GM12872 (cell line): ENCODE measurements around the gene EIF6.

ENCODE experiments used
- CTCF ChIP-seq: IDR thresholded peaks from 3 replicates; pipeline ENCODE4 v1.5.1; 2011; ENCODE audit warnings: low read depth, mild to moderate bottlenecking, low read length, moderate library complexity; ENCODE audit not compliant: insufficient read depth

Gene EIF6

DNA sequence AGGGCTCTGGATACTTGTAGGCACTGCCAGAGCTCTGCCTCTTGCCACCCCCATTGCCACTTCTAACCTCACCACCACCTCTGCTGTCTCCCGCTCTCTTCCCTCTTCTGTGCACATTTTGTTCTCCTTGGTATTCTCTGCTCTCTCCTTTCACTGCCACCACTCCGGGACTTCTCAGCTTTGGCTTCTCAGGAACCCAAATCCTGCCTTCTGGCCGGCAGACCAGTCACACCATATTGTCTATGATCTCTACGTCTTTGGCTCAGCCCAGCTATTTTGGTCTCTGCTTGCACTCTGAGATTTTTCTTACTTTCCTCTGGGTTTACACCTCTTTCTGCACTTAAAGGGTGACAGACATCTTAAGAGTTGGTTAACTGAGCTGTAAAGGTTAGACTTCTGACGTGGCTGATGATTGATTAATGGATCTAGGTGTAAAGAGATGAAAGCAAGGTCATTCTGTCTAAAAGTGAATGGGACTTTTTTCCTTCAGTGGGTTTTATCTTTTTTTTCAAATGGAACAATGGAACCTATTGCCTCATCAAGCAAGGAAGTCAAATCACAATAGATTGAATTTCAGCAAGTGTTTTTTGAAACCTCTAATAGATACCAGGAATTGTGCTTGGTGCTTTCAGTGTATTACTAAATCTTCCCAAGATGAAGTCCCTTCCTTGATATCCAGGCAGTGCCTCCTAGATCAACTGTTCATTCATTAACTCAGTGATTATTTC lies 44.3 kb downstream of the EIF6 start:
- no peak for TF ChIP-seq CTCF

DNA sequence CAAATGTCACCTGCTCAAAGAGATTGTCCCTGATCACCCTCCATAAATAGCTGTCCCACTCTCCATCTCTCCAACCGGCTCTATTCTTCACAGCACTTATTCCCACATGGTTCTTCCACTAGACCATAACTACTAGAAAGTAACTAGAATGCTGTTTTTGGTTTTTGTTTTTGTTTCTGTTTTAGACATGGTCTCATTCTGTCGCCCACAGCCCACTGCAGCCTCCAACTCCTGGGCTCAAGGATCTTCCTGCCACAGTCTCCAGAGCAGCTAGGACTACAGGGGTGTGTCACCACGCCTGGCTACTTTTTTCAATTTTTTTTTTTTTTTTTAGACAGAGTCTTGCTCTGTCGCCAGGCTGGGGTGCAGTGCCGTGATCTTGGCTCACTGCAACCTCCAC lies 45.8 kb downstream of the EIF6 start:
- no peak for TF ChIP-seq CTCF

DNA sequence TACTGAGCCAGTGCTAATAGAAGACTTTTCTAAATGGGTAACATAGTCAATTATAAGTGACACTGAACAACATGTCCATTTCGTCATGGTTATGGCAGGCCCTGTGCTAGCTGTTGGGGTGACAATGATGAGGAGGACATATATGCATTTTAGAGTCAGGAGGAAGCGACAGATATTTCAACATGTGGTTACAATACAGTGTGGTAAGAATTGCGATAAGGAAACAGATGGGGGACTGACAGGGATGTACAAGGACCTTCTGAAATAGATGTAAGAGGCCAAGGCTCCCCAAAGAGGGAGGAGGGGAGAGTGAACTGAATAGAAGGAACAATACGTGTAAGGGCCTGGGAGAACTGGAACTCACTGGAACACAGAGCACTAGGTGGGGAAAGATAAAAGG lies 46.4 kb downstream of the EIF6 start:
- no peak for TF ChIP-seq CTCF

- no peak for TF ChIP-seq CTCF
Observed at GRCh38 chr20:35237486-35237885, 47.1 kb downstream of the EIF6 start.

DNA sequence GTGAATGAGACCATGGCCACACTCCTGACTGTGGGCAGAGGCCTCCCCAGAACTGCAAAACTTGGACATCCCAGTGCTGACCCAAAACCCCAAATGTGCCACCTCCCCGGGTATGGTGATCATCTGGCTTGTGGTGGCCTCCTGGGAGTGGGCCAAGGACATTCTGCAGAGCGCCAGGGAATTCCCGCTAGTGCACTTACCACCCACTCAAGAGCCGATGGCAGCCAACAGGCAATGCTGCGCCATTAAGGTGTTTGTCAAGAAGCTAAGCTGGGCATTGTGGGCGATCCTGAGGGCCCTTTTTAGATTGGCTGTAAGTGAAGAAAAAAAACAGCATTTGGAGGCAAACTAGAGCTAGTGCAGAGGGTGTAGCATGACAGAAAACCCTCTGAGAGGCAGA lies 48.7 kb downstream of the EIF6 start:
- TF ChIP-seq CTCF: no peak

DNA sequence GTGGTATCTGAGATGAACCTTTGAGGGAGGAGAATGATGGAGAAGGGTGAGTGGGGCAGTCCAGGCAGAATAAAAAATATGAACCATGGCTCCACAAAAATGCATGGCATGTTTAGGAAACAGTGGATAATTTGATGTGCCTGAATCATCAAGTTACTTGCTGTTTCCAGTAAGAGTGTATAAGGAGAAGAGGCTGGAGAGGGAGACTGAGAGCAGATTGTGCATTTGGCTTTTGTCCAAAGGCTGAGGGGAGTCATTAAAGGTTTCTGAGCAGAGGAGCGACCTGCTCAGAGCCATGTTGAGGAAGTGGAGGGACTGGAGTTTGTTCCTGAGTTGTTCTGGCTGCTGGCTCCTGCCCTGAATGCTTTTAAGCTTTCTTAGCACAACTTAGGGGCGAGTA lies 52.0 kb downstream of the EIF6 start:
- no peak for TF ChIP-seq CTCF
